HEK293 (cell line): ENCODE measurements around the gene CLDN17.

Experiments used
- CTCF ChIA-PET: fragments of 350-600 bp; formaldehyde crosslinking; extraction: SDS; loops from one replicate; lab custom pipeline; 2021; ENCODE audit warnings: antibody characterized with exemption; lab: Yijun Ruan, JAX
- POLR2A ChIA-PET: fragments of 300-600 bp; formaldehyde crosslinking; extraction: SDS; loops from one replicate; lab custom pipeline; 2020; ENCODE audit warnings: antibody characterized with exemption, inconsistent platforms; lab: Yijun Ruan, JAX
- H3K27ac ChIP-seq: fragments of 200-500 bp; sonication (Bioruptor generic); 2 replicates; pipeline ENCODE4 v1.5.1; 2014; ENCODE audit warnings: low read depth, low read length, control low read depth, inconsistent platforms; ENCODE audit errors: extremely low read depth
- H3K36me3 ChIP-seq, 2 experiments: fragments of 200-500 bp in 1 of 2; sonication (Bioruptor generic) in 1 of 2; 1 replicate in 1 of 2; 2 replicates in 1 of 2; pipeline ENCODE4 v1.5.1; 2014 to 2017; ENCODE audit warnings: inconsistent platforms in 2 of 2, low read length in 2 of 2; ENCODE audit not compliant: control insufficient read depth in 2 of 2, insufficient read depth in 1 of 2
- H3K4me1 ChIP-seq: fragments of 200-500 bp; sonication (Bioruptor generic); 2 replicates; pipeline ENCODE4 v1.5.1; 2014; ENCODE audit warnings: mild to moderate bottlenecking, low read length, inconsistent platforms; ENCODE audit not compliant: control insufficient read depth, insufficient read depth
- H3K4me3 ChIP-seq: 2 replicates; pipeline ENCODE4 v1.5.1; 2011; ENCODE audit warnings: low read depth, mild to moderate bottlenecking, control low read depth, low read length, moderate library complexity
- H3K9me3 ChIP-seq: fragments of 200-500 bp; sonication (Bioruptor generic); 2 replicates; pipeline ENCODE4 v1.5.1; 2014; ENCODE audit warnings: low read depth, low read length, inconsistent platforms; ENCODE audit not compliant: control insufficient read depth, insufficient read depth
- GLIS2 ChIP-seq: fragments of 450-650 bp; formaldehyde crosslinking; IDR thresholded peaks from 2 replicates; pipeline ENCODE4 v1.5.1; 2016; ENCODE audit warnings: missing biosample characterization, missing genetic modification characterization
- HOXC10 ChIP-seq: sonication (generic); formaldehyde crosslinking; IDR thresholded peaks from 2 replicates; pipeline ENCODE4 v1.8.1; 2023; ENCODE audit warnings: mild to moderate bottlenecking, missing genetic modification reagents
- KLF8 ChIP-seq: fragments of 450-650 bp; formaldehyde crosslinking; IDR thresholded peaks from 2 replicates; pipeline ENCODE4 v1.5.1; 2016; ENCODE audit warnings: missing biosample characterization, missing genetic modification characterization
- OSR2 ChIP-seq: fragments of 450-650 bp; formaldehyde crosslinking; IDR thresholded peaks from 2 replicates; pipeline ENCODE4 v1.5.1; 2016; ENCODE audit warnings: missing biosample characterization, missing genetic modification characterization
- OVOL3 ChIP-seq: fragments of 450-650 bp; formaldehyde crosslinking; IDR thresholded peaks from 2 replicates; pipeline ENCODE4 v1.5.1; 2016; ENCODE audit warnings: missing biosample characterization, missing genetic modification characterization
- SALL2 ChIP-seq: fragments of 450-650 bp; formaldehyde crosslinking; IDR thresholded peaks from 2 replicates; pipeline ENCODE4 v1.5.0; 2017; ENCODE audit warnings: missing biosample characterization, mild to moderate bottlenecking, missing genetic modification characterization, borderline replicate concordance
- ZBTB1 ChIP-seq: fragments of 450-650 bp; formaldehyde crosslinking; IDR thresholded peaks from 2 replicates; pipeline ENCODE4 v1.5.1; 2016; ENCODE audit warnings: missing biosample characterization, missing genetic modification characterization
- ZBTB20 ChIP-seq: fragments of 450-650 bp; formaldehyde crosslinking; IDR thresholded peaks from 2 replicates; pipeline ENCODE4 v1.5.1; 2016; ENCODE audit warnings: missing biosample characterization, missing genetic modification characterization
- ZNF138 ChIP-seq: fragments of 450-650 bp; formaldehyde crosslinking; IDR thresholded peaks from 2 replicates; pipeline ENCODE4 v1.5.1; 2016; ENCODE audit warnings: missing biosample characterization, missing genetic modification characterization, borderline replicate concordance
- ZNF175 ChIP-seq: fragments of 450-650 bp; formaldehyde crosslinking; IDR thresholded peaks from 2 replicates; pipeline ENCODE4 v1.5.1; 2016; ENCODE audit warnings: missing biosample characterization, missing genetic modification characterization
- ZNF354C ChIP-seq: fragments of 450-650 bp; formaldehyde crosslinking; IDR thresholded peaks from 2 replicates; pipeline ENCODE4 v1.5.1; 2016; ENCODE audit warnings: missing biosample characterization, missing genetic modification characterization, low read depth, borderline replicate concordance
- ZNF423 ChIP-seq: fragments of 450-650 bp; formaldehyde crosslinking; IDR thresholded peaks from 2 replicates; pipeline ENCODE4 v1.5.1; 2016; ENCODE audit warnings: missing biosample characterization, missing genetic modification characterization
- ZNF433 ChIP-seq: fragments of 450-650 bp; formaldehyde crosslinking; IDR thresholded peaks from 2 replicates; pipeline ENCODE4 v1.5.1; 2016; ENCODE audit warnings: missing biosample characterization, missing genetic modification characterization, low read depth
- ZNF549 ChIP-seq: fragments of 450-650 bp; IDR thresholded peaks from 2 replicates; pipeline ENCODE4 v1.5.1; 2018; ENCODE audit warnings: missing biosample characterization, missing genetic modification characterization, mild to moderate bottlenecking, inconsistent platforms, moderate library complexity
- ZNF571 ChIP-seq: fragments of 450-650 bp; formaldehyde crosslinking; IDR thresholded peaks from 2 replicates; pipeline ENCODE4 v1.5.0; 2017; ENCODE audit warnings: missing biosample characterization, missing genetic modification characterization
- ZNF664 ChIP-seq: fragments of 450-650 bp; formaldehyde crosslinking; IDR thresholded peaks from 2 replicates; pipeline ENCODE4 v1.5.1; 2016; ENCODE audit warnings: missing biosample characterization, missing genetic modification characterization
- ZNF792 ChIP-seq: fragments of 450-650 bp; formaldehyde crosslinking; IDR thresholded peaks from 2 replicates; pipeline ENCODE4 v1.5.1; 2016; ENCODE audit warnings: missing biosample characterization, missing genetic modification characterization
- ZSCAN30 ChIP-seq: fragments of 450-650 bp; IDR thresholded peaks from 2 replicates; pipeline ENCODE4 v1.5.1; 2018; ENCODE audit warnings: missing biosample characterization, mild to moderate bottlenecking, missing genetic modification characterization, moderate library complexity
- TF ChIP-seq, protein P1 (sequence below): IDR thresholded peaks from 2 replicates; pipeline ENCODE4 v1.6.1; 2011; ENCODE audit warnings: mild to moderate bottlenecking, low read depth, low read length, borderline replicate concordance
- TF ChIP-seq, protein P2 (sequence below): fragments of 450-650 bp; IDR thresholded peaks from 2 replicates; pipeline ENCODE4 v1.5.1; 2018; ENCODE audit warnings: missing biosample characterization, mild to moderate bottlenecking, missing genetic modification characterization

Gene CLDN17

DNA sequence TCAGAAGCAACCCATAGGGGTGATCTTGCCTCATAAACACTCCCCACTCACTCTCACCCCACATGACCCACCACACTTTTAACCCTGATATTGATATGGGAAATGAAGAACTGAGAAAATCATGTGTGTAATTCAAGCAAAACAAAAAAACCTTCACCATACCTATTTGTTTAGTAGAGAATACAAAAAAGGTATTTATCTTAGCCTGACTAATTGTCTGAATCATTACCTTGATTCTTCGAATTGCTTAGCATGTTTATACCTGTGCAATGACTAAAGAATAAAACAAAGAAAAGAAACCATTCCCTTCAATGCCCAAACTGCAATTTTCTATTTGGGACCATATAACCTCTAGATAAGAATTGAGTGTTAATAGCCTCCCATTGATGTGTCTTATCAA, 1.8 kb downstream of the CLDN17 start:
- ChIA-PET POLR2A (no interaction called here), CTCF (interaction anchor here (0.8 kb wide), 1 partner anchor 10 kb away, joined by 3 read pairs; no protein-coding TSS in a partner anchor)
- no peaks in the 10 kb centered on the region for H3K9me3 ChIP-seq
- H3K36me3 ChIP-seq: no peaks in the 10 kb centered on the region
- no peak overlapping the region for H3K27ac ChIP-seq
- H3K4me3 ChIP-seq: no peak overlapping the region
- TF ChIP-seq ZNF354C (tag by site-specific recombination): no peak
- TF ChIP-seq, protein P1, sequence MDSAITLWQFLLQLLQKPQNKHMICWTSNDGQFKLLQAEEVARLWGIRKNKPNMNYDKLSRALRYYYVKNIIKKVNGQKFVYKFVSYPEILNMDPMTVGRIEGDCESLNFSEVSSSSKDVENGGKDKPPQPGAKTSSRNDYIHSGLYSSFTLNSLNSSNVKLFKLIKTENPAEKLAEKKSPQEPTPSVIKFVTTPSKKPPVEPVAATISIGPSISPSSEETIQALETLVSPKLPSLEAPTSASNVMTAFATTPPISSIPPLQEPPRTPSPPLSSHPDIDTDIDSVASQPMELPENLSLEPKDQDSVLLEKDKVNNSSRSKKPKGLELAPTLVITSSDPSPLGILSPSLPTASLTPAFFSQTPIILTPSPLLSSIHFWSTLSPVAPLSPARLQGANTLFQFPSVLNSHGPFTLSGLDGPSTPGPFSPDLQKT: no peak
- no peaks in the 10 kb centered on the region for H3K4me1 ChIP-seq

DNA sequence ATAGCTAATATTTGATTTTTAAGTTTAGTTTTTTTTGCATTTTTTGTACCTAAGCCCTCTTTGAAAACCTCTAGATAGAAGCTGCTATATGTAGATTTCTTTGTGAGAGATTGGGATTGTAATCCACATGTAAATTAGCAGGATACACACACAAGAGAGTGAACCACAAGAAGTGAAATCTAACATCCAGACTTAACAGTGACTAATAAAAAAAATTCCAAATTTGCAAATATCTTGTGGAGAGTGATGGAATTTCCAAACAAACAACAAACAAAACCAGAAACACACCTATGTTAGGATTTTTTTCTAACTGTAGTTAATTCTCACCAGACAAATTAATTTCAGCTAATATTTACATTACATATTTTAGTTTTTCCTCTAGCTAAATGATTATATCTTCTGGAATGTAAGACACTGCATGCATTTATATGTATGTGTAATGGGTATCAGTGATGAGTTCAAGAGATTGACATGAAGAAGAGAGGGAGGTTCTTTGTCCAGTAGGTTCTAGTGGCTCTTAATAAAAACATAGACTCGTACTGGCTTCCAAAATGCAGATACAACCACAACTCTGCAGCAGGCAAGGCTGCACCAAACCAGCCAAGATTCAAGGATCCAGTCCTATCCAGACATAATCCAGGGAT, 12.8 kb downstream of the CLDN17 start:
- Histone ChIP-seq H3K4me3 (no peak overlapping the region), H3K36me3 (no peaks in the 10 kb centered on the region), H3K9me3 (no peaks in the 10 kb centered on the region), H3K4me1 (no peaks in the 10 kb centered on the region), H3K27ac (no peak overlapping the region)
- no peak for TF ChIP-seq ZNF423
- TF ChIP-seq GLIS2: no peak
- no peak for TF ChIP-seq SALL2
- TF ChIP-seq ZNF175: no peak
- no peak for TF ChIP-seq ZBTB20 (tag by site-specific recombination)
- ChIA-PET POLR2A (no interaction called here), CTCF (no interaction called here)

DNA sequence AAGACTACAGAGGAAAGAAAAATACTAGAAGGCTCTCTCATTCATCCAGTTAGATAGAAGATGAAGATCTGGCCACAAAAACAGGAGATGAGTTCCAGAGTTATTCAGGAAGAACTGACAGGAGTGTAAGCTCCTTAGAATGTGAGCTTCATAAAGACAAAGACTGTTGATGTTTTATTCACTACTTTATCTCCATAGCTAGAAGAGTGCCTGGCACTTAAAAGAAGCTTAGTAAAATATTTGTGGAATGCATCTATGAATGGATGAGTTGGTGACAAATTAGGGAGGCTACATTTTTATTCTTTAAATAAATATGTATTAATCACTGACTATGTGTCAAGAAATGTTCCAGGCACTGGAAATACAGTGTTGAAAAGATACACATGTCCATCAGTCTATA, 13.8 kb downstream of the CLDN17 start:
- POLR2A ChIA-PET: no interaction called here
- no peak for TF ChIP-seq ZNF138
- TF ChIP-seq KLF8 (tag by site-specific recombination): no peak
- no peak for TF ChIP-seq ZNF549 (tag by site-specific recombination)
- no peak for TF ChIP-seq ZNF433 (tag by site-specific recombination)
- TF ChIP-seq ZNF792: no peak
- TF ChIP-seq HOXC10: no peak
- no peak for TF ChIP-seq OSR2 (tag by site-specific recombination)
- TF ChIP-seq ZNF571 (tag by site-specific recombination): no peak
- no peak for TF ChIP-seq ZBTB1
- TF ChIP-seq, protein P2, sequence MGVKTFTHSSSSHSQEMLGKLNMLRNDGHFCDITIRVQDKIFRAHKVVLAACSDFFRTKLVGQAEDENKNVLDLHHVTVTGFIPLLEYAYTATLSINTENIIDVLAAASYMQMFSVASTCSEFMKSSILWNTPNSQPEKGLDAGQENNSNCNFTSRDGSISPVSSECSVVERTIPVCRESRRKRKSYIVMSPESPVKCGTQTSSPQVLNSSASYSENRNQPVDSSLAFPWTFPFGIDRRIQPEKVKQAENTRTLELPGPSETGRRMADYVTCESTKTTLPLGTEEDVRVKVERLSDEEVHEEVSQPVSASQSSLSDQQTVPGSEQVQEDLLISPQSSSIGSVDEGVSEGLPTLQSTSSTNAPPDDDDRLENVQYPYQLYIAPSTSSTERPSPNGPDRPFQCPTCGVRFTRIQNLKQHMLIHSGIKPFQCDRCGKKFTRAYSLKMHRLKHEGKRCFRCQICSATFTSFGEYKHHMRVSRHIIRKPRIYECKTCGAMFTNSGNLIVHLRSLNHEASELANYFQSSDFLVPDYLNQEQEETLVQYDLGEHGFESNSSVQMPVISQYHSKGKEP (tag by site-specific recombination): no peak
- TF ChIP-seq ZNF664: no peak
- TF ChIP-seq ZSCAN30 (tag by site-specific recombination): no peak
- no peak for TF ChIP-seq OVOL3 (tag by site-specific recombination)
- CTCF ChIA-PET: no interaction called here
- no peaks in the 10 kb centered on the region for H3K4me1 ChIP-seq
- no peak overlapping the region for H3K27ac ChIP-seq
- no peak overlapping the region for H3K4me3 ChIP-seq
- no peaks in the 10 kb centered on the region for H3K36me3 ChIP-seq
- H3K9me3 ChIP-seq: no peaks in the 10 kb centered on the region
